NCI-H510A treated with DMSO at 0.1 percent for 48 hours (cell line): ENCODE results near the gene ZDHHC18.

Experiments
- DNase-seq: peaks from one replicate; lab custom pipeline; 2025; lab: John Stamatoyannopoulos, UW

ZDHHC18 gene, protein sequence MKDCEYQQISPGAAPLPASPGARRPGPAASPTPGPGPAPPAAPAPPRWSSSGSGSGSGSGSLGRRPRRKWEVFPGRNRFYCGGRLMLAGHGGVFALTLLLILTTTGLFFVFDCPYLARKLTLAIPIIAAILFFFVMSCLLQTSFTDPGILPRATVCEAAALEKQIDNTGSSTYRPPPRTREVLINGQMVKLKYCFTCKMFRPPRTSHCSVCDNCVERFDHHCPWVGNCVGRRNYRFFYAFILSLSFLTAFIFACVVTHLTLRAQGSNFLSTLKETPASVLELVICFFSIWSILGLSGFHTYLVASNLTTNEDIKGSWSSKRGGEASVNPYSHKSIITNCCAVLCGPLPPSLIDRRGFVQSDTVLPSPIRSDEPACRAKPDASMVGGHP

DNA sequence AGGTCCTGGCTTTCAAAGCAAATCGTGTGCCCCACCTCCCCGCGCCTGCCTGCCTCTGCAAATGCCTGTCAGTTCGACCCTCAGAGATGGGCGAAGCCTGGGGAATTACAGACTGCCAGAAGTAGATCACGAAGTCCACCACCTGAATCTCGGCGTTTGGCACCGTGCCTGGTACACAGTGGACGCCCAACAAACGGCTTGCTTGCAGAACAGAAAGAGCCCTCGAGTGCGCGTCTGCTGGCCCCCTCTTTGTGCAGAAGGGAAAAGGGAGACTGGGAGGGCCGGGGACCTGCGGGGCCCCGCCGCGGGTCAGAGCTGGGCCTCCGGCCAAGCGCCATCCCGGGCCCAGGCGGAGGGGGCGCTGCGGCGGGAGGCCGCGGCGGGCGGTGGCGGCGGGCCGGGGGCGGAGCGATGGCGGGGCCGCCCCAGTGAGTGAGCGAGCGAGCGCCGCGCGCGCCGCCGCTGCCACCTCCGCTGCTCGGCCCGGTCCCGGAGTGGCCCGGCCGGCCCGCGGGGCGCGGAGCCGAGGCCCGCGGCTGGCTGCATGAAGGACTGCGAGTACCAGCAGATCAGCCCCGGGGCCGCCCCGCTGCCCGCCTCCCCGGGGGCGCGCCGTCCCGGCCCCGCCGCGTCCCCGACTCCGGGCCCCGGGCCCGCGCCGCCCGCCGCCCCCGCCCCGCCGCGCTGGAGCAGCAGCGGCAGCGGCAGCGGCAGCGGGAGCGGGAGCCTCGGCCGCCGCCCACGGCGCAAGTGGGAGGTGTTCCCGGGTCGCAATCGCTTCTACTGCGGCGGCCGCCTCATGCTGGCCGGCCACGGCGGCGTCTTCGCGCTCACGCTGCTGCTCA, at the start of gene ZDHHC18:
ZDHHC18 (plus strand) TSS at position 428 of the 845 bp plus-strand sequence; CDS start at position 545, 117 bp downstream.
- peak; percentile 64 for DNase-seq

- DNase-seq, result no peak
Observed at GRCh38 chr1:26779098-26779668, 47.3 kb upstream of the ZDHHC18 start.

DNA sequence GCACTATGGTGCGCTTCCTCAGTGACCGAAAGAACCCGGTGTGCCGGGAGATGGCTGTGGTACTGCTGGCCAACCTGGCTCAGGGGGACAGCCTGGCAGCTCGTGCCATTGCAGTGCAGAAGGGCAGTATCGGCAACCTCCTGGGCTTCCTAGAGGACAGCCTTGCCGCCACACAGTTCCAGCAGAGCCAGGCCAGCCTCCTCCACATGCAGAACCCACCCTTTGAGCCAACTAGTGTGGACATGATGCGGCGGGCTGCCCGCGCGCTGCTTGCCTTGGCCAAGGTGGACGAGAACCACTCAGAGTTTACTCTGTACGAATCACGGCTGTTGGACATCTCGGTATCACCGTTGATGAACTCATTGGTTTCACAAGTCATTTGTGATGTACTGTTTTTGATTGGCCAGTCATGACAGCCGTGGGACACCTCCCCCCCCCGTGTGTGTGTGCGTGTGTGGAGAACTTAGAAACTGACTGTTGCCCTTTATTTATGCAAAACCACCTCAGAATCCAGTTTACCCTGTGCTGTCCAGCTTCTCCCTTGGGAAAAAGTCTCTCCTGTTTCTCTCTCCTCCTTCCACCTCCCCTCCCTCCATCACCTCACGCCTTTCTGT, 46.0 kb upstream of the ZDHHC18 start:
- DNase-seq, result no peak

- no peak for DNase-seq
Observed at GRCh38 chr1:26781206-26781825, 45.2 kb upstream of the ZDHHC18 start.

GRCh38 chr1:26782521-26783212, 43.8 kb upstream of the ZDHHC18 start:
- DNase-seq, result no peak

- DNase-seq, result no peak
Observed at GRCh38 chr1:26783646-26784022, 42.9 kb upstream of the ZDHHC18 start.

- peak; percentile 79 for DNase-seq
Observed at GRCh38 chr1:26784023-26784871, 42.2 kb upstream of the ZDHHC18 start.

GRCh38 chr1:26784886-26785285, 41.6 kb upstream of the ZDHHC18 start:
- no peak for DNase-seq

- no peak for DNase-seq
Observed at GRCh38 chr1:26785611-26786436, 40.7 kb upstream of the ZDHHC18 start.

DNA sequence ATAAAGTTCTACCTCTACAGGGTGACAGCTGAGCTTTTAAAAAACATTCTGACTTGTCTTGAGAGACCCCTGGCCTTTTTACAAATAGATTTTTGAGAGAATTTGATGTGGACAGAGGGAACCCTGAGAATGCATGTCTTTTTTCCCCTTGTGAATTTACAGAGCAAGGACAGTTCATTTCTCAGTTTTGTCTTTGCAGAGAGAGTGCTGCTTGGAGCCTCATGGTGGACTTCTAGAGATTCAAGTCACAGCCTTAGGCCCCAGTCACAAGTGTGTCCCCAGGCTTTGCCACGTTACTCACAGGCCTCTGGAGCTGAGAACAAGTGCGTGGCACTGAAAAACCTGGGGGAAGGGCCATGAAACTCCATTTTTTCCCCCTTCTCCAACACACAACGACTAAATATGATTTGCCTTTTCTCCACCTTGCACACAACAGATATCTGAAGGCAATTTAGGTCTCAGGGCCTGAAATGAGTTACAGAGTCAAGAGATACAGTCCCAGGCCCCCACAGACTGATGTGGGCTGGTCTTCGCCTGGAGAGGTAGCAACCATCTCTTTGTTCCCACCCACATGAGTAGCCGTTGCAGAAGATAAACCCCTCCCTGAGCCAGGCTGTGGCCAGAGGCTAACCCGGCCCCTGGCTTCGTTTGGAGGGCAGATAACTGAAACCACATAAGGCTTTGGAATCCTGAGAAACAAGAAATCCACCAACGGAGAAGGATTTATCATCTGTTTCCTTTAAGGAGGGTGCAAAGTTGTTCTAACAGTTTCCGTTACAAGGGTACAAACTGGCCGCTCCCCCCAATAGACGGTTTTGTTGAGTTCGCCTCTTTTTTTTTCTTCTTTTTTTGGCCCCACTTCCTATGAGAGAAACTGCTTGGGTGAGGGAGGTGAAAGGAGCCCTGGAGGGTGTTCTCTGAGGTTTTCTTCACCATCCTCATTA, 39.8 kb upstream of the ZDHHC18 start:
- peak; percentile 63 for DNase-seq

- peak; percentile 77 for DNase-seq
Observed at GRCh38 chr1:26787381-26787705, 39.1 kb upstream of the ZDHHC18 start.

GRCh38 chr1:26787706-26788514, 38.6 kb upstream of the ZDHHC18 start, which contains the start of gene PIGV:
PIGV (plus strand) TSS chr1:26787950; CDS start chr1:26790816, 2,866 bp downstream.
- peak; percentile 86 for DNase-seq

- DNase-seq, result no peak
Observed at GRCh38 chr1:26788515-26788785, 38.0 kb upstream of the ZDHHC18 start.

GRCh38 chr1:26788836-26789611, 37.5 kb upstream of the ZDHHC18 start:
- DNase-seq, result peak; percentile 86

DNA sequence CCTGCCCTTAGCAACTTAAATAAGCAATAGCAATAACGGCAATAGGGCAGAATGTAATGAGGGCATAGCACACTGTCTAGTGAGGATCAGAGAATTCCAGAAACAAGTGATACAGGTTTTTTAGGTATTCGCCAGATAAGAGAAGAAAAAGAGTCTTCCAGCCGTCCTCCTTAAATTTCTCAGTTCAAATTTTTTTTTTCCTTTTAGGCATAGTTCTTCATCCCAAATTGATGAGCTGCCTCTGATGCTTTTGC, 36.9 kb upstream of the ZDHHC18 start:
- no peak for DNase-seq

- DNase-seq, result no peak
Observed at GRCh38 chr1:26789931-26790330, 36.6 kb upstream of the ZDHHC18 start.

DNA sequence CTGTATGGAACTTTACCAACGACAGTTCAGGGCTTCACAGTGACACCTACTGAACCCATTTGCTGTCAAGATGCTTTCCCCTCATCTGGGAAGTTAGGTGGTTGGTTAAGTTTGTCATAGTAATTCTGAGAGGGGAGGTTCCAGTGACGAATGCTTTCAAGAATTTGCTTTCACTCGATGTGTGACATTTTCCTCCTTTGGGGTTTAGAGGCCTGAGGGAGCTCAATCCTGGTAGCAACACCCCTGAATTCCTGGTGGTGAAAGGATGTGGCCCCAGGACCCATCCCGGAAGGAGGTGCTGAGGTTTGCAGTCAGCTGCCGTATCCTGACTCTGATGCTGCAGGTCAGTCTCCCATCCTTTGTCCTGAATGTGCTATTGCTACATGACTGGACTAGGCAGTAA, 35.9 kb upstream of the ZDHHC18 start:
- DNase-seq, result no peak
